GM13976 (cell line): ENCODE results near the gene PDE1A.

ENCODE experiments used
- DNase-seq: peaks from one replicate; pipeline ENCODE4 v3.0.0; 2012; ENCODE audit warnings: low spot score
- CTCF ChIP-seq: IDR thresholded peaks from 2 replicates; pipeline ENCODE4 v1.5.1; 2012; ENCODE audit warnings: borderline replicate concordance, mild to moderate bottlenecking; ENCODE audit not compliant: insufficient read depth; ENCODE audit errors: extremely low read depth, missing control alignments, control extremely low read depth
- in situ Hi-C: fragments of 300-500 bp; cut with MboI; formaldehyde crosslinking; loops from one replicate; pipeline ENCODE4 v1.12.0; 2022; ENCODE audit warnings: low sequenced_read_pairs, mixed read lengths, inconsistent platforms; ENCODE audit not compliant: unreplicated experiment

PDE1A gene

DNA sequence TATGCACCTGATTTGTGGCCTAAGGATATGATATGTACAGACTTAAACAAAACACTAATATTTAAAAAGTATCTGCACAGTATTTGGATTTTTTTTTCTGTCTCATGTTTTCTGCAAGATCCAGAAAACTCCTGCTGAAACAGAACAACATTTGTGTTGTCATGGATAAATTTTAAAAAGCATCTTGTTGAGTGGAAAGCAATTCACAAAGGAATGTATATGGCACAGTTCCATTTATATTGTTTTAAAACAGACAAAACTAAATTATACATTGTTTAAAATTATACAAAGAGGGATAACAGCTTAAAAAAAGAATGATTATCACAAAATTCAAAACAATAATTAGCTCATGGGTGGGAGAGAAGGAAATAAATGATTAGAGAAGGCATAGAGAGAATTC lies 247.7 kb downstream of the PDE1A start:
- DNase-seq, result no peak
- no peak for TF ChIP-seq CTCF
- in situ Hi-C loops, result no loop called here

GRCh38 chr2:182173944-182174622 lies 252.8 kb downstream of the PDE1A start:
- TF ChIP-seq CTCF, result no peak
- DNase-seq, result no peak
- in situ Hi-C loops, result no loop called here

GRCh38 chr2:182170341-182170740 lies 256.5 kb downstream of the PDE1A start:
- no peak for TF ChIP-seq CTCF
- no peak for DNase-seq
- in situ Hi-C loops, result no loop called here

DNA sequence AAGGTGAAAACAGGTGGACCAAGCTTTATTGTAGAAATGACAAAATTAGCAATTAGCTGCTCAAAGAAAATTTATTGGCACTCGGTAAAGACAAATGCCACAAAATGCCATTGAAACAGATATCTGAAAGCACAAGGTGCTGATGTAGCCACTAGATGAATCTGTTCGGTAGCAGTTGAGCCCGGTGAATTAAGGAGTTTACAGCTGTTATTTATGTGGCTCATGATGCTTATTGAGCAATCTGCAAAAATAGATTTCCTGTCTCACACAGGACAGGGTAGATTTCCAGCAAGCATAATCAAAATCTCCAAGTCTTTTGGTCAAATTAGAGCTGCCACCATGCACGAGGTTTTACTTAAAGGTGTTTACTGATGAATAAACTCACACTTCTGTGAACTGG lies 259.0 kb downstream of the PDE1A start:
- TF ChIP-seq CTCF, result no peak
- in situ Hi-C loops, result no loop called here
- DNase-seq, result no peak

DNA sequence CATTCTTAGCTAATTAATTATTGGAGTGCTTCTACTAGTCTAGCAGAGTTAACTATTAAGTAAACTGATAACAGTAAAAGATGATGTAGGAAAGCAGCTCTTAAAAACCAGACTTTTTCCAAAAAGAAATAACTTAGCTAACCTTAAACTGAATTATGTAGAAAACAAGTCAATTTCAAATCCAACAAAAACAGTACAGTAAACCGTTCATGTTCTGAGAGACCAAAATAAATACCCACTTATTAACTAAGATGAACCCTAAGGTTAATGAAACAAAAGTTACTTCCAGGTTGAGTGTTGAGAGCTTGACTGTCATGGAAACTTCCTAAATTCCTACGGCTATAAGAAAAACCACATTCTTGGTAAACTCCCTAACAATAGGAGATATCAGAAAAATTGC lies 260.0 kb downstream of the PDE1A start:
- TF ChIP-seq CTCF, result no peak
- DNase-seq, result no peak
- in situ Hi-C loops, result no loop called here

DNA sequence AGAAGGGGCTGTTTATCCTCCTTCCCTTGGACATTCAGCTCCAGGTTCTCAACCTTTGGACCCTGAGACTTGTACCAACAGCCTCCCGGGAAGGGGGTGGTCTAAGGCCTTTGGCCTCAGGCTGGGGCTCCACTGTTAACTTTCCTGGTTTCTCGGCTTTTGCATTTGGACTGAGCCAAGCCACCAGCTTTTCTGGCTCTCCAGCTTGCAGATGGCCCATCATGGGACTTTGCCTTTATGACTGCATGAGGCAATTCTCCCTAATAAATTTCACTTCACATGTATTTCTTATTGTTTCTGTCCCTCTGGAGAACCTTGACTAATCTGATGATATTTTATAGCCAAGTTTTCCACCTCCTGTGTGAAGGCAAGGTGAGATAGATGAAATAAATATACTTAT lies 260.4 kb downstream of the PDE1A start:
- no peak for DNase-seq
- TF ChIP-seq CTCF, result no peak

More for the DNA sequence above, 260.4 kb downstream of the PDE1A start:
- in situ Hi-C loops, result no loop called here
